ENCODE data around the gene CALHM6.
"Not testable (repeated sequence)": the region's sequence is repeated elsewhere in the genome, so short reads cannot be mapped to it uniquely, and the experiment has no call there.

The CALHM6 gene

GRCh38 chr6:116476002-116476678 lies 15.0 kb downstream of the CALHM6 start:
- no peak for DNase-seq (ENCODE audit: low read depth)

- no peak for DNase-seq (ENCODE audit: low read depth)
These were observed 21.6 kb downstream of the CALHM6 start for GRCh38 chr6:116482780-116483179.

- no peak for DNase-seq (ENCODE audit: low read depth)
These were observed 22.4 kb downstream of the CALHM6 start for GRCh38 chr6:116483616-116484015.

- no peak for DNase-seq (ENCODE audit: low read depth)
These were observed 24.5 kb downstream of the CALHM6 start for GRCh38 chr6:116485559-116486184.

- no peak for DNase-seq (ENCODE audit: low read depth)
These were observed 30.6 kb downstream of the CALHM6 start for GRCh38 chr6:116491610-116492330.

GRCh38 chr6:116492331-116493067 lies 31.3 kb downstream of the CALHM6 start:
- no peak for DNase-seq (ENCODE audit: low read depth)

GRCh38 chr6:116495161-116495560 lies 34.0 kb downstream of the CALHM6 start:
- not testable (repeated sequence) for DNase-seq (ENCODE audit: low read depth)

- DNase-seq (ENCODE audit: low read depth): no peak
These were observed 36.0 kb downstream of the CALHM6 start for GRCh38 chr6:116497113-116497676.

GRCh38 chr6:116500969-116501433 lies 39.8 kb downstream of the CALHM6 start:
- DNase-seq (ENCODE audit: low read depth): no peak

GRCh38 chr6:116507324-116507723 lies 46.1 kb downstream of the CALHM6 start:
- DNase-seq (ENCODE audit: low read depth): no peak

- DNase-seq (ENCODE audit: low read depth): no peak
These were observed 47.4 kb downstream of the CALHM6 start for GRCh38 chr6:116508527-116508926.

GRCh38 chr6:116511424-116512110 lies 50.4 kb downstream of the CALHM6 start, which contains the start of gene CALHM5:
TSS of gene CALHM5 (plus strand) at chr6:116511639. CDS start at chr6:116511697, 58 bp downstream.
- DNase-seq (ENCODE audit: low read depth): peak; percentile 86

GRCh38 chr6:116512111-116512559 lies 51.0 kb downstream of the CALHM6 start:
- DNase-seq (ENCODE audit: low read depth): no peak

GRCh38 chr6:116512734-116513133 lies 51.6 kb downstream of the CALHM6 start:
- no peak for DNase-seq (ENCODE audit: low read depth)
